CD4-positive, alpha-beta T cell (primary cell): ENCODE results near the gene HPCAL1. TPM values are rescaled to one million over a fixed set of nuclear protein-coding genes. Genes with fewer than 3 reads are reported as not detected.

Experiments used
- ATAC-seq: fragments of 200-7000 bp; cut with Tn5 transposase; one replicate; pipeline ENCODE4 v1.10.0; 2022; ENCODE audit warnings: mild to moderate bottlenecking; ENCODE audit not compliant: poor library complexity
- CTCF ChIA-PET: fragments of 350-600 bp; sonication (Branson Sonifier 250); formaldehyde crosslinking; loops from one replicate; lab custom pipeline; 2021; ENCODE audit warnings: antibody characterized with exemption, inconsistent platforms; lab: Charles Lee
- POLR2A ChIA-PET: fragments of 350-600 bp; sonication (Branson Sonifier 250); formaldehyde crosslinking; loops from one replicate; lab custom pipeline; 2021; ENCODE audit warnings: antibody characterized with exemption, inconsistent platforms; lab: Charles Lee
- DNase-seq, 14 experiments: peaks; one replicate each; pipeline ENCODE4 v3.0.0-alpha.2; 2013 to 2020; ENCODE audit warnings: mixed read lengths in 2 of 14
- H3K27ac ChIP-seq, 2 donors: one replicate each; pipeline versions ENCODE4 v1.5.1 to v1.7.0; 2013; ENCODE audit warnings: low read length in 2 of 2, low read depth in 1 of 2, mild to moderate bottlenecking in 1 of 2
- H3K27me3 ChIP-seq, 2 experiments: 1 replicate in 1 of 2; 2 replicates in 1 of 2; pipeline versions ENCODE4 v1.6.1 to v1.7.0; 2013; ENCODE audit warnings: low read length in 2 of 2, control low read depth in 1 of 2, mild to moderate bottlenecking in 1 of 2, moderate library complexity in 1 of 2; ENCODE audit not compliant: insufficient read depth in 2 of 2, control insufficient read depth in 1 of 2
- H3K36me3 ChIP-seq: one replicate; pipeline ENCODE4 v1.6.1; 2013; ENCODE audit warnings: low read length, control low read depth; ENCODE audit not compliant: insufficient read depth
- H3K4me1 ChIP-seq: one replicate; pipeline ENCODE4 v1.6.1; 2013; ENCODE audit warnings: low read length, control low read depth; ENCODE audit not compliant: insufficient read depth
- H3K4me3 ChIP-seq: one replicate; pipeline ENCODE4 v1.5.1; 2013; ENCODE audit warnings: mild to moderate bottlenecking, low read length, moderate library complexity
- H3K9me3 ChIP-seq, 2 experiments: 1 replicate in 1 of 2; 2 replicates in 1 of 2; pipeline versions ENCODE4 v1.6.1 to v1.7.0; 2013; ENCODE audit warnings: low read length in 2 of 2, mild to moderate bottlenecking in 2 of 2, control low read depth in 1 of 2, moderate library complexity in 1 of 2; ENCODE audit not compliant: control insufficient read depth in 1 of 2, insufficient read depth in 1 of 2
- H3K27ac Mint-ChIP-seq: one replicate; pipeline ENCODE4 v1.8.0; 2020; ENCODE audit warnings: mixed read lengths
- H3K27me3 Mint-ChIP-seq: one replicate; pipeline ENCODE4 v1.8.0; 2021; ENCODE audit warnings: mixed read lengths
- H3K36me3 Mint-ChIP-seq: one replicate; pipeline ENCODE4 v1.8.0; 2021; ENCODE audit warnings: low read depth, mixed read lengths
- H3K4me1 Mint-ChIP-seq: one replicate; pipeline ENCODE4 v1.8.0; 2021; ENCODE audit warnings: low read depth, mixed read lengths
- H3K4me3 Mint-ChIP-seq: one replicate; pipeline ENCODE4 v1.8.0; 2020; ENCODE audit warnings: mild to moderate bottlenecking, mixed read lengths
- H3K9me3 Mint-ChIP-seq: one replicate; pipeline ENCODE4 v1.8.0; 2020; ENCODE audit warnings: mixed read lengths
- intact Hi-C, 2 experiments: fragments of 100-400 bp; cut with DNase I in 1 of 2; cut with micrococcal nuclease in 1 of 2; formaldehyde crosslinking; loops; one replicate each; pipeline versions ENCODE4 v1.15.1 to v1.9.0; 2023 to 2025; cut with DNase I, micrococcal nuclease
- total RNA-seq, 174 experiments: library from RNA in 2 of 174; stranded (reverse) in 2 of 174; gene quantifications; one replicate each; pipeline ENCODE4 v1.2.3 and lab custom pipeline; 2021 to 2026
- TF ChIP-seq, protein P1 (sequence below): fragments of 200-600 bp; IDR thresholded peaks from one replicate; pipeline ENCODE4 v1.8.0; 2022; ENCODE audit warnings: antibody characterized with exemption, mild to moderate bottlenecking

Gene HPCAL1
- total RNA-seq, 2 experiments from 2014 or later, result 24.9 to 27.9 TPM

DNA sequence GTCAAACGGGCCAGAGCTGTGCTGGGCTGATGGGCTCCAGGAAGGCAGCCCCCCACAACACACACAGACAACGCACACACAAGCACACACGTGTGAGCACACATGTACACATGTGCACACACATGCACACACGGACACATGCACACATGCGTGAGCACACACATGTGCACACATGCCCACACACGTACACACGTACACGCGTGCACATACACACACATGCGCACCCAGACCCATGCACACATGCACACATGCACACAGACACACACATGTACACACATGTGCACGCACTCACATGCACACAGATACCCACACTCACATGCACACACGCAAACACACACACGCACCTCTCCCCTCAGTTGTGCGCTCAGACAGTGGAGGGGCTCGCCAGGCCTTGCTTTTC, 31.2 kb upstream of the HPCAL1 start:
- no peaks in the 10 kb centered on the region for H3K36me3 Mint-ChIP-seq
- no peaks in the 10 kb centered on the region for H3K9me3 Mint-ChIP-seq
- ATAC-seq (no peak), DNase-seq (peak in 1 of 14 experiments; percentile 4)
- ChIA-PET POLR2A (interaction anchor here (1.5 kb wide), 1 partner anchor 60 kb away, joined by 4 read pairs; no protein-coding TSS in a partner anchor), CTCF (no interaction called here)
- no peak overlapping the region for H3K4me3 Mint-ChIP-seq
- no peak overlapping the region for H3K27ac ChIP-seq
- intact Hi-C loops, result loop anchor here in 1 of 2 experiments (2.0 kb wide), 1 partner anchor 31 kb away; the partner anchor contains the start of gene HPCAL1
- no peak overlapping the region for H3K4me3 ChIP-seq
- H3K4me1 ChIP-seq, result peaks cover 10% of the 10 kb centered on the region
- no peaks in the 10 kb centered on the region for H3K9me3 ChIP-seq
- no peak overlapping the region for H3K27ac Mint-ChIP-seq
- H3K4me1 Mint-ChIP-seq, result no peaks in the 10 kb centered on the region
- no peaks in the 10 kb centered on the region for H3K27me3 ChIP-seq
- no peaks in the 10 kb centered on the region for H3K36me3 ChIP-seq
- TF ChIP-seq, protein P1, sequence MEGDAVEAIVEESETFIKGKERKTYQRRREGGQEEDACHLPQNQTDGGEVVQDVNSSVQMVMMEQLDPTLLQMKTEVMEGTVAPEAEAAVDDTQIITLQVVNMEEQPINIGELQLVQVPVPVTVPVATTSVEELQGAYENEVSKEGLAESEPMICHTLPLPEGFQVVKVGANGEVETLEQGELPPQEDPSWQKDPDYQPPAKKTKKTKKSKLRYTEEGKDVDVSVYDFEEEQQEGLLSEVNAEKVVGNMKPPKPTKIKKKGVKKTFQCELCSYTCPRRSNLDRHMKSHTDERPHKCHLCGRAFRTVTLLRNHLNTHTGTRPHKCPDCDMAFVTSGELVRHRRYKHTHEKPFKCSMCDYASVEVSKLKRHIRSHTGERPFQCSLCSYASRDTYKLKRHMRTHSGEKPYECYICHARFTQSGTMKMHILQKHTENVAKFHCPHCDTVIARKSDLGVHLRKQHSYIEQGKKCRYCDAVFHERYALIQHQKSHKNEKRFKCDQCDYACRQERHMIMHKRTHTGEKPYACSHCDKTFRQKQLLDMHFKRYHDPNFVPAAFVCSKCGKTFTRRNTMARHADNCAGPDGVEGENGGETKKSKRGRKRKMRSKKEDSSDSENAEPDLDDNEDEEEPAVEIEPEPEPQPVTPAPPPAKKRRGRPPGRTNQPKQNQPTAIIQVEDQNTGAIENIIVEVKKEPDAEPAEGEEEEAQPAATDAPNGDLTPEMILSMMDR, result no peak
- H3K27me3 Mint-ChIP-seq, result no peaks in the 10 kb centered on the region

DNA sequence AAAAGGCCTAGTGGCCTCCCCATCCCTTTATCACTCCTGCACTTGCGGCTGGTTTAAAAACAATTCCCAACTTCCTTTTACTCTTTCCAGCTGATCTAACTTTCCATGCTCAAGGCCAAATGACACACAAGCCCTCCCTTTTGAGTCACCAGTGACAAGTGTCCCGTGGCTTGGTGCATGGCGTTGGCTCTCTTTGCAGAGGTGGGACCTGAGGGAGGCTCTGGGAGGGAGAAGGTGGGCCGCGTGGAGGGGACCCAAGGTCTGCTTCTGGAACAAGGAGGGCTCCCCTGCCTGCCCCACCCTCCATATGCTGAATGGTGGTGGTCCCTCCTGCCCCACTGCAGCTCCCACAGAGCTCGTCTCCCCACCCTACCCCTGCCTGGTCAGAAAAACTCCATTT, 30.8 kb upstream of the HPCAL1 start:
- intact Hi-C loops, result loop anchor here in 1 of 2 experiments (2.0 kb wide), 1 partner anchor 31 kb away; the partner anchor contains the start of gene HPCAL1
- CTCF ChIA-PET, result no interaction called here

GRCh38 chr2:10272464-10272863, 30.2 kb upstream of the HPCAL1 start:
- ChIA-PET CTCF (no interaction called here), POLR2A (no interaction called here)
- H3K36me3 Mint-ChIP-seq, result no peaks in the 10 kb centered on the region
- TF ChIP-seq, protein P1, result no peak
- H3K4me1 ChIP-seq, result peaks cover 12% of the 10 kb centered on the region
- no peak overlapping the region for H3K27ac ChIP-seq
- no peaks in the 10 kb centered on the region for H3K9me3 Mint-ChIP-seq
- DNase-seq, result peak in 1 of 14 experiments; percentile 10
- ATAC-seq, result no peak
- intact Hi-C loops, result no loop called here
- H3K27ac Mint-ChIP-seq, result no peak overlapping the region
- H3K4me1 Mint-ChIP-seq, result no peaks in the 10 kb centered on the region
- no peak overlapping the region for H3K4me3 Mint-ChIP-seq
- no peak overlapping the region for H3K4me3 ChIP-seq
- no peaks in the 10 kb centered on the region for H3K27me3 ChIP-seq
- H3K36me3 ChIP-seq, result no peaks in the 10 kb centered on the region
- H3K27me3 Mint-ChIP-seq, result no peaks in the 10 kb centered on the region
- H3K9me3 ChIP-seq, result no peaks in the 10 kb centered on the region

More for the DNA sequence above, 30.8 kb upstream of the HPCAL1 start:
- H3K9me3 Mint-ChIP-seq, result no peaks in the 10 kb centered on the region
- Histone ChIP-seq H3K4me3 (no peak overlapping the region), H3K36me3 (no peaks in the 10 kb centered on the region), H3K4me1 (peaks cover 10% of the 10 kb centered on the region), H3K9me3 (no peaks in the 10 kb centered on the region), H3K27ac (no peak overlapping the region), H3K27me3 (no peaks in the 10 kb centered on the region)
- peak in 1 of 14 experiments; percentile 26 for DNase-seq
- H3K36me3 Mint-ChIP-seq, result no peaks in the 10 kb centered on the region
- ATAC-seq, result no peak
- no peak overlapping the region for H3K4me3 Mint-ChIP-seq
- no peaks in the 10 kb centered on the region for H3K4me1 Mint-ChIP-seq
- TF ChIP-seq, protein P1, result no peak
- H3K27me3 Mint-ChIP-seq, result no peaks in the 10 kb centered on the region
- POLR2A ChIA-PET, result no interaction called here
- H3K27ac Mint-ChIP-seq, result no peak overlapping the region
